Activated T-cell treated with anti-CD3 and anti-CD28 coated beads, Interleukin-2, amount 50 U/mL, for 48 hours (primary cell): ENCODE data around the gene RFNG.
"Not testable (repeated sequence)": the region's sequence is repeated elsewhere in the genome, so short reads cannot be mapped to it uniquely, and the experiment has no call there.

Source experiments
- DNase-seq, 2 experiments: peaks; one replicate each; pipeline ENCODE4 v3.0.0-alpha.2; 2020

RFNG gene

DNA sequence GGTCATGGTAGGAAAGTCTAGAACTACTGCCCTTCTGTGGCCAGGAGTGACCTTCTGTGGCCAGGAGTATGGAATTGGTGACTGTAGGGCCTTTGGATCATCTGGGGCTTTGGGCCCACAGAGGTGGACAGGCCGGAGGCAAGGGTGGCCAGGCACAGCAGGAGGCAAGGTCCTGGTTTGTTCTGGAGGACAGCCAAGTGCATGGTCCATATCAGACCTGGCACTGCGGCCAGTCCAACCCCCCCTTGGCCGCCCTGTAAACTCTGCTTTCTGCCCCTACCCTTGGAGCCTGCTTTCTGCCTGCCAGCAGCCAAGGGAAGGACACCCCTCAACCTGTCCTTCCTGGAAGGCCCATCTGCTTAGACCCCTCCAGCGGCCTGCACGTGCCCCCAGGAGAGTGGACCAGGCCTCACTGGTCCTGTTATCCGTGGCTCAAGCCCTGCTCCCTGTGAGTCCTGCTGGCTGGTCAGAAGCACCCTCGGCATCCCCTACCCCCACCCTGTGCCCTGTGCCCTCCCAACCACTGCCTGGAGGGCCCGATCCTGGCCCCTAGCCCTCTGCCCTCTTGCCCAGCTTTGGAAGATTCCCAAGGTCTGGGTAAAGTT, 11.8 kb downstream of the RFNG start:
- DNase-seq, result no peak

DNA sequence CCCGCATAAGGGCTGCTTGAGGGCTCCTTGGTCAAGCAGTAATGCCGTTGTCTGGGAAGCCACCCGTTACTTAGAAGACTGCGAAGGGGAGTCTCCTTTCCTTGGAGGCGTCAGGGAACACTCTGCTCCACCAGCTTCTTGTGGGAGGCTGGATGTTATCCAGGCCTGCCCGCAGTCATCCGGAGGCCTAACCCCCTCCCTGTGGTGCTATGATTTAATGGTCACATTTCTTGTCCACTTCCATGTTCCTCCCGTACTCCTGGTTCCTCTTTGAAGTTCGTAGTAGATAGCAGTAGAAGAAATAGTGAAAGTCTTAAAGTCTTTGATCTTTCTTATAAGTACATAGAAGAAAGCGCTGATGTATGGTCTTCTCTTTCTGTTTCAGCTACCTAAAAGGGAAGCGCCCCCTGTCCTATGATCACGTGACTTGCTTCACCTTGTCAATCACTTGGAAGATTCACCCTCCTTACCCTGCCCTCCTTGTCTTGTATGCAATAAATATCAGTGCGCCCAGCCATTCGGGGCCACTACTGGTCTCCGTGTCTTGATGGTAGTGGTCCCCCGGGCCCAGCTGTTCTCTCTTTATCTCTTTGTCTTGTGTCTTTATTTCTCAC, 12.7 kb downstream of the RFNG start:
- not testable (repeated sequence) for DNase-seq

DNA sequence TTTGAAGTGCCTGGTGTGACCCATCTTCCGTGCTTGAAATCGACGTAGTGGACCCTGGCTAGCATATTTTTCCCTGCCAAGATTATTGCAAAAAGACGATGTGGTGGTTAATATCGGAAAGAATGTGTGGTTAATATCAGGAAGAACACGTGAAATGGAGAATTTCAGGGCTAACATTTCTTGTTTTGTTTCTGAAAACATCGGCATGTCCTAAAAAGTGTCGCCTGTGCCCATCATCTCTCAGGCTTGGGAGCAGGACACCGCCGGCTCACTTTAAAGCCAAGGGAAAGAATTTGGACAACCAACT, 13.8 kb downstream of the RFNG start:
- no peak for DNase-seq

DNA sequence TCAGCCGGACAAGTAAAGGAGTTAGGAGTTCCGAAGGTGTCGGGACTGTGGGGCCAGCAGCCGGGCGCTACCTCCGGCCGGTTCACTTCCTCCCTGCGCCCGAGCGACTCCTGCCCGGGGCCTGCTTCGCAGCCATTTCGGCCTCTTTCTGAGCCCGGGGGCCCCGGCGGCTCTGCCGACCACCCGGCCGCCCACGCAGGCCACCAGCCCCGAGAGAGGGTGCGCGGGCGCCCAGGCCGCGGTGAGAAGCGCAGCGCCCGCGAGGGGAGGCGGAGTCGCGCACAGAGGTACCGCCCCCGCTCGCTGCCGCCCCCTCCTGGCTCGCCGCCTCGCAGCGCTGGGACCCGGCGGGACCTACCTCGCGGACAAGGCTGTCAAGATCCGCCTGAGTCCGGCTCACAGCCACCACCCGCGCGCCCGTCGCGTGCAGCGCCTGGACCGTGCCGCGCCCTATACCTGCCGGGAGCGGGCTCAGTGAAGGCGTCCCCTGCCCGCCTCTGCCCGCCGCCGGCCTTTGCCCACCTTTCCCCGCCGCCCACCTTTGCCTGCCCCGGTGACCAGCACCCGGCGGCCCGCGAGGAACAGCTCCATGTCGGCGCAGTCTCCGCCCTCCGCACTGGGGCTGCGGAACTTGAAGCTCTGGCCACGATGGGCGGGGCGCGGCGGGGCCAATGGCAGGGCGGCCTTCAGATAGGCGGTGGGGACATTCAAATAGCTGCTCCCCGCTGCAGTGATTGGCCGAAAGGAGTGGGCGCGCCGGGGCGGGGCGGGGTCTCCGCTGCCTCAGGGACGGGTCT, 14.3 kb downstream of the RFNG start, which contains the start of gene DCXR:
Gene DCXR, minus strand, starts transcription at position 606 of the 797 bp plus-strand sequence. Its CDS starts 15 bp downstream, at position 591.
- peak; percentile 97 for DNase-seq

DNA sequence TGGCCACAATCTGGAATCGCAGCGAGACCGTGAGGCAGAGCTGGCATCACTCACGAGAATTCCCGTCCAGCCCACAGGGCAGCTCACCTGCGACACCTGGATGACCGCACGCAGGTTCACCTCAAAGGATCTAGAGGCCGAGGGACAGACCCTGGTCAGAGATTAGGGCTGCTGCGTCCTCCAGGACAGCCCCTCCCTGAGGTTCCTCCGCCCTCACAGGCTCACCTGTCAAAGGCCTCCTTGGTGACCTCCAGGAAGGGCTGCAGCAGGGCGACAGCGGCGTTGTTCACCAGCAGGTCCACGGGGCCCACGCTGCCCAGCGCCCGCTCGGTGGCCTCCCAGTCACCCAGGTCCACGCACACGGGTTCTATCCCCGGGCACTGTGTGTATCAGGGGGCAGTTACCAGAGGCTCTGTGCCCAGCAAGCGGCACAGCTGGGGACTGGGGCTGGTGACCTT, 14.9 kb downstream of the RFNG start:
- DNase-seq, result no peak

DNA sequence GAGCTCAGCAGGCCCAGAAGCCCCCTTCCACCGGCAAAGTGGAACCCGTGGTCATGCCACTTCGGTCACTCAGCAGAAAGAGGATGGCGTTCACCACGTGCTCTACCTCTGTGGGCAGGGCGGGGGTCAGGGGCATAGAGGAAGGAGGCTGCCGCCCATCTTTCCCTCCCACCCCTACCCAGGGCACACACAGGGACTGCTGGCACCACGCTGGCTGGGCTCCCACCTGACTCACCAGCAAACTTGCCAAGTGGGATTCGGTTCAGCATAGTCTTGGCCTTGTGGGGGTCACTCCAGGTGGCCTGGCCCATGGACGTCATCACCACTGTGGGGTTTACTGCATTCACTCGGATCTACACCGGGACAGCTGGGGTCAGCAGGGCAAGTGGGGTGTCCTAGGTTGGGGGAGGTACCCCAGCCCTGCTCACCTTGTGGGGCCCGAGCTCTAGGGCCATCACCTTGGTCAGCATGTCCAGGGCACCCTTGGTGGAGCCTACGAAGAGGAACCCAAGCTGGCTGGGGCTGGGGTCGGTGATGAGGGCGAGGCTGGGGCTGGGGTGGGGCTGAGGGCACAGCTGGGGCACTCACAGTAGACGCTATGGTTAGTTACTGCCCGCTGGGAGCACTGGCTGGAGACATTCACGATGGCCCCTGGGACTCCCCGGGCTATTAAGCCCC, 15.5 kb downstream of the RFNG start:
- DNase-seq, result no peak

DNA sequence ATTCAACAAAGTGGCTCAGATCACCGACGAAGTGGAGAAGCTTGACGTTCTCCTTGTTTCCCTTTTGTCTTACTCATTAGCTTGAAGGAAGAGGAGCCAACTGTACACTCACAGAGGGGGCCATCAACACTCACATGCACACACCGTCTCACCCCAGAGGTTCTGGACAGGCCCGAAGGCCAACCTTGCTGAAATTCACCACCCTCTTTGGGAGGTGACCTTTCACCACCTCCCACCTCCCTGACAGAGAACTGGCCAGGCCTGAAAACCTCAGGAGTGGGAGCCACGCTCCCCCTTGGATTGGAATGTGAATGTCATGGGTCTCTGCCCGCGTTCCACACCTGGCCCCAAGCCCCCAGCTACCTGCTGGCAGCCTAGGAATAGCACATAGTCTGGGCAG, 16.1 kb downstream of the RFNG start:
- no peak for DNase-seq

DNA sequence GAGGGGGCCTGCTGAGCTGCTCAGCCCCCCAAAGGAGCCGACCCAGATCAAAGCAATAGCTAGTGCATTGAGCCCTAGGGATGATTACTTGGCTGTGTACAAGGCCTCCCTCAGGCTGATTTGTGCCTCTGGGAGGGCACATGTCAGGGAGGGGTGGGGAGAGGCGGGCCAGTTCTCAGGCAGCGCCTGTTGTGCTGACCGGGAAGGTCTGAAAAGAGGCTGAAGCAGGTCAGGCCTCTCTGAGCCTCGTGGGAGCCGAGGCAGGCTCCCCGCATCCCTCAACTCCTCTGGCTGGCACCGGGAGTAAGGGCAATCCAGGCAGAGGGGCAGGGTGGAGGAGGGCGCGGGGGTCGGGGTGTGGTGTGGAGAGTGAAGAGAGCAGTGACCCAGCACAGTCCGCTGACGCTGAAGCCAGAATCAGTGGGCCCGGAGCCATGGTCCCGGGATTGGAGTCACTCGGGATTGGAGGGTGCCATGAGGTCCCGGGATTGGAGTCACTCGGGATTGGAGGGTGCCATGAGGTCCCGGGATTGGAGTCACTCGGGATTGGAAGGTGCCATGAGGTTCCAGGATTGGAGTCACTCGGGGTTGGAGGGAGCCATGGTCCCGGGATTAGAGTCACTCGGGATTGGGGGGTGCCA, 17.1 kb downstream of the RFNG start:
- no peak for DNase-seq

DNA sequence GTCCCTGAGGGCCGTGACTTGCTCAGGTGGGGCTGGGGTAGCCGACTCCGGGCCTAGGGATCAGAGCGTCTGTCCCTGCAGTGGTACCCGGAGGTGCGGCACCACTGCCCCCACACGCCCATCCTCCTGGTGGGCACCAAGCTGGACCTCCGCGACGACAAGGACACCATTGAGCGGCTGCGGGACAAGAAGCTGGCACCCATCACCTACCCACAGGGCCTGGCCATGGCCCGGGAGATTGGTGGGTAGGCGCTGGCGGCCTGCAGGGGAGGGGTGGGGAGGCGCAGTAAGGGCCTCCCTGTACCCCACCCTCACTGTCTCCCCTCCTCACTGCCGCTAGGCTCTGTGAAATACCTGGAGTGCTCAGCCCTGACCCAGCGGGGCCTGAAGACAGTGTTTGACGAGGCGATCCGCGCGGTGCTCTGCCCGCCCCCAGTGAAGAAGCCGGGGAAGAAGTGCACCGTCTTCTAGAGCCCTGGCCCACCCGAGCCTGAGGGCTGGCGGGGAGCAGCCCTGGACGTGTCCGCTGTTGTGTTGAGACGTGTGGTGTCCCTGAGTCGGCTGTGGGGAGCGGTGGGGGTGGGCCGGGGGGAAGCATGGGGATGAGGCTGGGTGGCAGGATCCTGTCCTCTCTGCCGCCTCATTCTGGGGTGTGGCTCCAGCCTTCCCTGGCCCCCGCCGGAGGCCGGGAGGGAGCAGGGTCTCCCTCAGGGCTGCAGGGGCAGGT, 18.1 kb downstream of the RFNG start:
- DNase-seq, result no peak

DNA sequence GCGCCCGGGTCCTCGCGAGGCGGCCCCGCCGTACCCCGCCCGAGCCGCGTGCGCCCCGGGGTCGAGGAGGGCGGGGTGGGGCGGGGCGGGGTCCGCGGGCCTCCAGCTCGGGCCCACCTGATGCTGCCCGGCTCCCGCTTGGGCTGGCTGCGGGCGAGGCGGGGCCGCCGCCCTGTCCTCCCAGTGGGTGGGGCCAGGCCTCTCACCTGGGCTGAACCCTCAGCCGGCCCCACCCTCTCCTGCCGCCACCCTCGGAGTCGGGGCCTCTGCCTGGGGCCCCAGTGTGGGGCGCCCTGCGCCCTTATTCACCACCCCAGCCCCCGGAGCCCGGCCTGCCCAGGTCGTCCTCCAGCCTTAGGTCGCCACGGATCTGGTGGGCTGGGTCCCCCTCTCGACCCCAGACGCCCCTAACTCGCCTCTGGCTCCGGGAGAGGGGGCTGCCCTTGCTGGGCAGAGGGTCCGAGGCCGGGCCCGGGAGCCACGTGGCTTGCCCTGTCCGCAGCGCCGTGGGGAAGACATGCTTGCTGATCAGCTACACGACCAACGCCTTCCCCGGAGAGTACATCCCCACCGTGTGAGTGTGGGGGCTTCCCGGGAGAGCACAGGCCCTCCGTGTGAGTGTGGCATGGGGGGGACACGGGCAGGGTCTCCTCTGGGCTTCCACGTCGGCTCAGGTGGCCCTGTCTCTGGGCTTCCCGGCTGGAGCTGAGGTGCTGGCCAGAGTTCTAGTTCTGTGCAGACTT, 19.6 kb downstream of the RFNG start:
- DNase-seq, result peak; percentile 66 to 73

DNA sequence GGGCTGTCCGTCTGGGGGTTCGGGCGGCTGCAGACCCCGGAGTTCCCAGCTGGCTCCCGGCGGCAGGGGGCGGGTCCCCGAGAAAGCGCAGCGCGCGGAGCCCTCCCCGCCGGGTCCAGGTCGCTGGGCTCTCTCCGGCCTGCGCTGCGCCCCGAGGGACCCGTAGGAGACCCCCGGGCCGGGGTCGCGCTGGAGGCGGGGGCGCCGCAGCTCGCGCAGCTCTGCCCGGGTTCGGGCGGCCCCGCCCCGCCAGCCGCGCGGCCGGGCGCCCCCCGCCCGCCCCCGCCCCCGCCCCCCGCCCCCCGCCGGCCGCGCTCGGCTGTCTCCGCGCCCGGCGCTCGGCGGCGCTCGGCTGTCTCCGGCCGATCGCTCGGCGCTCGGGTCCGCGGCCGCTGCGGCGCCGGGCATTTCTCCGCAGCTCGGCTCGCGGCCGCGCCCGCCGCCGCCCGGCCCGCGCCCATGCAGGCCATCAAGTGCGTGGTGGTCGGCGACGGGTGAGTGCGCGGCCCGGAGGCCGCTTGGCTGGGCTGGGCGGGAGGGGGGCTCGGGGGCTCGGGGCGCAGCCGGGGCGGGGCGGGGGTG, 20.2 kb downstream of the RFNG start, which contains the start of gene RAC3:
Gene RAC3, plus strand, starts transcription at position 376 of the 582 bp plus-strand sequence. Its CDS starts 84 bp downstream, at position 460.
- peak in 1 of 2 experiments; percentile 47 for DNase-seq

DNA sequence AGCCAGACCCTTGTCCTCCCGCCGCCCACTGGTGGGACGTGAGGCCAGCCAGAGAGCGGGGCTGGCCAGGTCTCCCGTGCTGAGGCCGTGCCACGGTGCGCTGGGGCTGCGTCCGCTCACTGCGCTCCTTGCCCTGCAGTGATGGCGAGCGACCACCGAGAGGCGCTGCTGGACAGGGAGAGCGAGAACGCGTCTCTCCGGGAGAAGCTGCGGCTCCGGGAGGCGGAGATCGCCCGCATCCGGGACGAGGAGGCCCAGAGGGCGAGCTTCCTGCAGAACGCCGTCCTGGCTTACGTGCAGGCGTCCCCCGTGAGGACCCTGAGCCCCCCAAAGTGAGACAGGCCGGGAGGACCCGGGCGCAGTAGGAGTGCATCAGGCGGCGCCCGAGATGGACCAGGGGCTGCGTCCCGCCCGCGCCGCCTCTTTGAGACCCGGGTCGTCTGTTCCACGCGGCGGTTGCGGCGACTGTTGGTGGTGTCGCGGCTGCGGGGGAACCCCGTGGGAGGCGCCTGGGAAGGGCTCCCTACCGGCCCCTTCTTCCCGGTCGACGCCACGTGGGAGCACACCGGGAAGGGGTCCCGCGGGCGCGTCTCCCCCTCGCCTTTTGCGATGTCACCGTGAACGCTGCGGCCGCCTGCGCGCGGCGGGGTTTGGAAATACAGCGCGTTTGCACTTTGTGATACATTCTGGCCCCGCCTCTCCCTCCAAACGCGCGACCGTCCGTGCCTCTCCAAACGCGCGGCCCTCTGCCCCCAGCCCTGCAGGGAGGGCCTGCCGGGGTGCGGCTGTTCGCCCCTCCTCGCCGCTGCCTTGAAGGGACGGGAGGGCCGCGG, 20.9 kb downstream of the RFNG start:
- DNase-seq, result peak; percentile 91 to 92

DNA sequence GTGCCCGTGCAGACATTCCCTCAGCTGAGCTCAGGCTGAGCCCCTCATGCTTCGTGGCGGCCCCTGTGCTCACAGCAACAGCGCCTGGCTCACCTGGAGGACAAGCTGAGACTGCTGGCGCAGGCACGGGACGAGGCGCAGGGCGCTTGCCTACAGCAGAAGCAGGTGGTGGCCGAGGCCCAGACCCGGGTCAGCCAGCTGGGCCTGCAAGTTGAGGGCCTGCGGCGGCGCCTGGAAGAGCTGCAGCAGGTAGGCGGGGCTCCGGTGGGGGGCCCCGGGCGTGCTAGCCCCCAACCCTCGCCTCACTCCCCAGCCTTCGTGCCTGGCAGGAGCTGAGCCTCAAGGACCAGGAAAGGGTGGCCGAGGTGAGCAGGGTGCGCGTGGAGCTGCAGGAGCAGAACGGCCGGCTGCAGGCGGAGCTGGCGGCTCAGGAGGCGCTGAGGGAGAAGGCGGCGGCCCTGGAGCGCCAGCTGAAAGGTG, 21.6 kb downstream of the RFNG start:
- no peak for DNase-seq

DNA sequence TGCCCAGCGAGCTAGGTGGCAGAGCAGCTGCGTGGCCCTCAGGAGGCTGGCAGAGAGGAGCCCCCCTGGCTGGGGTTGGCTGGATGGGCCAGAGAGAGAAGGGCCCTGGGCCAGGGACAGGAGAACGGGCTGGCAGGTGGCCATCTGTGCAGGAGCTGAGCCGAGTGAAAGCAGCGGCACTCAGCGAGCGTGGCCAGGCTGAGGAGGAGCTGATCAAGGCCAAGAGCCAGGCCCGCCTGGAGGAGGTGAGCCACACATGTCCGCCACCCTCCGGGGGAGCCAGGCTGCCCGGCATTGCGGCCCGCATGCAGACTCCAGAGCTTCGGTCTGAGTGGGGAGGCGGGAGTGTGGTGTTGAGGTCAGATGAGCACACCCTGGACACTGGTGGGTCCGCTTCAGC, 22.2 kb downstream of the RFNG start:
- no peak for DNase-seq

DNA sequence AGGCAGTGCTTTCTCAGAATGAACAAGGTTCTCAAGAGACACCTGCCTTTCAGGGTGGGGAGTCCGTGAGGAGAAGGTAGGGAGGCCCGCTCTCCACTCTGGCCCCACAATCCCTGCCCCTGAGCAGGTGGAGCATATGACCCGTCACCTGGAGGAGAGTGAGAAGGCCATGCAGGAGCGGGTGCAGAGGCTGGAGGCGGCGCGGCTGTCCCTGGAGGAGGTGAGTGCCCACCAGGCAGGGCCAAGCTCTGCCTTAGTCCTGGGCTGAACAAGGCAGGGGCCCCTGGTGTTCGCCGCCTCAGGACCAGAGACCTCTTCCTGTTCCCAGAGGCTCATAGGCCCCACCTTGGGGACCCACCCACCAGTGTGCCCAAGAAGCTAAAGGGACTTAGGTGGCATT, 22.6 kb downstream of the RFNG start:
- no peak for DNase-seq

DNA sequence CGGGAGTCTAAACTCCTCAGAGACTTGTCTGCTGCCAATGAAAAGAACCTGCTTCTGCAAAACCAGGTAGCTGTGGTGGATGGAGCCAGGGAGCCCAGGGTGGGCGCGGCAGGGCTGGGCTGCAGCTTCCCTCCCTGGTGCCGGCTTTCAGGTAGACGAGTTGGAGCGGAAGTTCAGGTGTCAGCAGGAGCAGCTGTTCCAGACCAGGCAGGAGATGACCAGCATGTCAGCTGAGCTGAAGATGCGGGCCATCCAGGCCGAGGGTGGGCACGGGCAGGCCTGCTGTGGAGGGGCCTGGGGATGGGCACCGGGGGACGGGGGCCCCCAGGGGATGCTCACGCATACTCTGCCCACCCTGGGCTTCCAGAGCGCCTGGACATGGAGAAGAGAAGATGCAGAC, 23.4 kb downstream of the RFNG start:
- DNase-seq, result no peak

DNA sequence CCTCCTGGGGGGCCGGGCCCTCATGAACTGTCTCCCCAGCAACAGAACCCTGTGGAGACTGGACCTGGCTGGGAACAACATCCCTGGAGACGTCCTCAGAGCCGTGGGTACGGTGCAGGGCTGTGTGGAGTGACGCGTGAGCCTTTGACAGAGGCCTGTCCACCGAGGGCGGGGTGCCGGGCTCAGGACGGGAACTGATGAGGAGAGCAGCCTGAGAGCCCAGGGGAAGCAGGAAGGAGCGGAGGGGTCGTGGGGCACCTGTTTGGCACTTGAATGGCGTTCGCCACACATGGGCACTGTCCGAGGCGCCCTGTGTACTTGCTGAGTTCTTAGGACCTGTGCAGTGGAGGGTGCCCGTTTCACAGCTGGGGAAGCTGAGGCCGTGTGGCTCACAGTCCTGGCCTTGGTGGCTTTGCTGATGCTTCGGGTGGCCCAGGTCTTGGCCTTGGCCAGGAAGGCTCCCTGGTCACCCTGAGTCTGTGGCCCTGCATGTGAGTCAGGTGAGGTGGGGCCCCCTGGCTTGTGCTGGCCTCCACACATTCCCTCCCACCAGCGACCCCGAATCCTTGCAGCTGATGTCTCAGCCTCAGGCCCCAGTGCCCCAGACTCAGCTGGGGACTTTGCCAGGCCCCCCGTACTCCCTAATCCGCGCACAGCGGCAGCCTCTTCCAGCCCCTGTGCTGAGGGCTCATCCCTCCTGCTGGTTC, 26.1 kb downstream of the RFNG start:
- DNase-seq, result no peak

DNA sequence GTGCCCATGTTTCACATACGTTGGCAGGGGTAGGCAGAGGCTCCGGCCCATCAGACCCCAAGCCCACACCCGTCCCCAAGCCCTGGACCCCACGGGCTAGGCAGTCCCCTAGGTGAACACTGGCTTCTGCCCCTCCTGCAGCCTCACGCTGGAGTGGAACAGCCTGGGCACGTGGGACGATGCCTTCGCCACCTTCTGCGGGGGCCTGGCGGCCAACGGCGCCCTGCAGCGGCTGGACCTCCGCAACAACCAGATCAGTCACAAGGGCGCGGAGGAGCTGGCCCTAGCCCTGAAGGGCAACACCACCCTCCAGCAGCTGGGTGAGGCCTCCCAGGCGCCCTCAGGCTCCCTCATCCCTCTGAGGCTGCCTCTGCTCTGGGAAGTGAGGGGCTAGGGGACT, 26.8 kb downstream of the RFNG start:
- DNase-seq, result no peak
